NCI-H187 treated with DMSO at 0.1 percent for 48 hours (cell line): Measurements from ENCODE around the gene CSK.

Experiments used
- DNase-seq: peaks from one replicate; lab custom pipeline; 2025; lab: John Stamatoyannopoulos, UW

CSK gene

DNA sequence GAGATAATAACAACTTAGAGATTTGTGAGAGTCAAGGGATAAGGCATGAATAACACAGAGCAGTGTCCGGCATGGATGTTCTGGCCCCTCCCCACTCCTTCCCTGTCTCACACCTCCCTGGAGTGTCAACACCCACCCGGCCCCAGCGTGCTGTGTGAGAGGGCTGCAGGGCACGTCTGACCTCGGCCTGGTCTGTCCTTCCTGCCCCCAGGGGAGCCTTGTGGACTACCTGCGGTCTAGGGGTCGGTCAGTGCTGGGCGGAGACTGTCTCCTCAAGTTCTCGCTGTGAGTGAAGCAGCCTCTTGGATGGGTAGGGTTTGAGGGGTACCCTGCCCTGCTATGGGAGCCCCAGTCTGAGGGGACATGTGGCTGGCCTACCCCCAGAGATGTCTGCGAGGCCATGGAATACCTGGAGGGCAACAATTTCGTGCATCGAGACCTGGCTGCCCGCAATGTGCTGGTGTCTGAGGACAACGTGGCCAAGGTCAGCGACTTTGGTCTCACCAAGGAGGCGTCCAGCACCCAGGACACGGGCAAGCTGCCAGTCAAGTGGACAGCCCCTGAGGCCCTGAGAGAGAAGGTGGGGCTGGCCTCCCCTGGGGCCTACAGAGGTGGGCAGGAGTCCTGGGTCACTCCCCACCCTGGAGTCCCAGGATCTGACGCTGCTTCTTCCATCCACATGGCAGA, 19.6 kb downstream of the CSK start:
- DNase-seq = no peak

DNA sequence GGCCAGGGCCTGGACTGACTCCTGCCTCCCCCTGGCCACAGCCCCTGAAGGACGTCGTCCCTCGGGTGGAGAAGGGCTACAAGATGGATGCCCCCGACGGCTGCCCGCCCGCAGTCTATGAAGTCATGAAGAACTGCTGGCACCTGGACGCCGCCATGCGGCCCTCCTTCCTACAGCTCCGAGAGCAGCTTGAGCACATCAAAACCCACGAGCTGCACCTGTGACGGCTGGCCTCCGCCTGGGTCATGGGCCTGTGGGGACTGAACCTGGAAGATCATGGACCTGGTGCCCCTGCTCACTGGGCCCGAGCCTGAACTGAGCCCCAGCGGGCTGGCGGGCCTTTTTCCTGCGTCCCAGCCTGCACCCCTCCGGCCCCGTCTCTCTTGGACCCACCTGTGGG, 20.4 kb downstream of the CSK start:
- no peak for DNase-seq

DNA sequence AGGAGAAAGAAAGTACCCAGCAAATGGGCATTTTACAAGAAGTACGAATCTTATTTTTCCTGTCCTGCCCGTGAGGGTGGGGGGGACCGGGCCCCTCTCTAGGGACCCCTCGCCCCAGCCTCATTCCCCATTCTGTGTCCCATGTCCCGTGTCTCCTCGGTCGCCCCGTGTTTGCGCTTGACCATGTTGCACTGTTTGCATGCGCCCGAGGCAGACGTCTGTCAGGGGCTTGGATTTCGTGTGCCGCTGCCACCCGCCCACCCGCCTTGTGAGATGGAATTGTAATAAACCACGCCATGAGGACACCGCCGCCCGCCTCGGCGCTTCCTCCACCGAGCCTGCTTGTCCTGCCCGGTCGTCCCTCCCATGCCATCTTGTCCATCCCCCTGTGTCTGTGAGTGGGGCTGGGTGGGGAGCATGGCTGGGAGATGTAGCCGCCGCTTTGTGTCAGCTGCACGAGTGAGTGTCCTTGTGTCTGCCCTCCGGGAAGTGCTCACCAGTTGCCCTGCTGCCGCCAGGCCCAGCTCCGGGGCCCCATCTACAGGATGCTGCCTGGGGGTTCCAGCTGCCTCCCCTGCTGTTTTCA, 21.1 kb downstream of the CSK start:
- DNase-seq = no peak

DNA sequence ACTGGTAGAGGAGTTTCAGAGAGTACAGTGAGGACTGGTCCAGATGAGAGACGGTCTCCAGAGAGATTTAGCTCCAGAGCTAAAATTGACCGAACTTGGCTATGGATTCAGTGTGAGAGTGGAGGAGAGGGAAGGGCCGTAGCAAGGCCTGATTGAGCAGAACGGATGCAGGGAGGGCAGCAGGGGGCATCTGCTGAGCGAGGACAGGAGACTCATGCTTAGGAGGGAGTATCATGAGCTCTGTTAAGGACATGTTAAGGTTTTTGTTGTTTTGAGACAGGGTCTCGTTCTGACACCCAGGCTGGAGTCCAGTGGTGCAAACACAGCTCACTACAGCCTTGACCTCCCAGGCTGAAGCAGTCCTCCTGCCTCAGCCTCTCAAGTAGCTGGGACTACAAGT, 23.1 kb downstream of the CSK start:
- no peak for DNase-seq

DNA sequence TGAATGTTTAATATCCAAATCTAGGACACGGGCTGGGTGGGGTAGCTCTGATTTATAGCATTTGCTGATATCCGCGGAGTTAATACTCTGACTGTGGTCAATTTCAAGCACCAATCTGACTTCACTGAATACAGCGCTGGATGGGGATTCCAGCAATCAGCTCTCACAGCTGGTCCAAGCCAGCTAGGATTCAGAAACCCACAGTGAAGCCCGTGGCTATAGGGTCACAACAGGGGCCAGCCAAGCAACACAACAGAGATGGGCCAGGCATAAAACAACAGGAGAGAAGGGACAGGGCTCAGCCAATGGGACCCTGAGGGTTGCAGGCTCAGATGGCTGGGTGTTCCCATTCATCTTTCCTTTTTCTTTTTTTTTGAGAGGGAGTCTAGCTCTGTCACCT, 25.4 kb downstream of the CSK start:
- no peak for DNase-seq

DNA sequence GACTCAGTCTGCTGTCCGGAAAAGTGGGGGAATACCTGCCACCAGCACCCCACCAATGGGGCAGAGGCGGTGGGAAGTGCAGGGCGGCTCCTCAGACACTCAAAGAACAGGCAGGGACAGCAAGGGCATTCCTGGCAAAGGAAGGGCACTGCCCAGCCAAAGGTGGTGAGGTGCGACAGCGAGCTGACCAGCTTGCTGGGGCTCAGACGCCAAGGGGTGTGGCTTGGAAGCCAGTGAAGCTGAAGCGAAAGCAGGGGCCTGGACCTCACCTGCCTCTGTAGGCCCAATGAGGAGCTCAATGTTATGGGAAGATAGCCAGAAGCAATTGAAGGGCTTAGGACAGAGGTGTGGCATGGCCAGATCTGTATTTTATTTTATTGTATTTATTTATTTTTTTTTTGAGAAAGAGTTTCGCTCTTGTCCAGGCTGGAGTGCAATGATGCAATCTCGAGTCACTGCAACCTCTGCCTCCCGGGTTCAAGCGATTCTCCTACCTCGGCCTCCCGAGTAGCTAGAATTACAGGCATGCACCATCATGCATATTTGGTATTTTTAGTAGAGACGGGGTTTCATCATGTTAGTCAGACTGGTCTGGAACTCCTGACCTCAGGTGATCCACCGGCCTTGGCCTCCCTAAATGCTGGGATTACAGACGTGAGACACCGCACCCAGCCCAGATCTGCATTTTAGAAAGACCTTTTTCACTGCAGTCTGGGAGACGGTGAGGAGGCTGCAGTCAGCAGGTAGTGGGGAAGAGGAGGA, 26.4 kb downstream of the CSK start:
- DNase-seq = no peak

DNA sequence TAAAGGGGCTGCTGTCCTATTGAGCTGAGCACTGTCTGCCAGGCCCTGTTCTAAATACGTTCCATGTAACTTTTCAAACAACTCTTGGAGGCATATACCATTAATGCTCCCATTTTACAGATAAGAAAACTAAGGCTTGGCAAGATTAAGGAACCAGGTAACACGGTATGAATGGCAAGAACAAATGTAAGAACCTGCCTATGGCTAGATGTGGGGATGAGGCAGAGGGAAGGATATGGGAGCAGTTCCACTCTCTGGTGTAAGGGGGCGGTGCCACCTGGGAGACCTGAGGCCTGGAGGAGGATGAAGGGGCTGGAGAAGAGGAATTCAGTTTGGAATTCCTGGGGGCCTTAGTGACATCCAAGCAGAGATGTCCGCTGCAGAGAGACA, 27.0 kb downstream of the CSK start:
- DNase-seq = no peak

DNA sequence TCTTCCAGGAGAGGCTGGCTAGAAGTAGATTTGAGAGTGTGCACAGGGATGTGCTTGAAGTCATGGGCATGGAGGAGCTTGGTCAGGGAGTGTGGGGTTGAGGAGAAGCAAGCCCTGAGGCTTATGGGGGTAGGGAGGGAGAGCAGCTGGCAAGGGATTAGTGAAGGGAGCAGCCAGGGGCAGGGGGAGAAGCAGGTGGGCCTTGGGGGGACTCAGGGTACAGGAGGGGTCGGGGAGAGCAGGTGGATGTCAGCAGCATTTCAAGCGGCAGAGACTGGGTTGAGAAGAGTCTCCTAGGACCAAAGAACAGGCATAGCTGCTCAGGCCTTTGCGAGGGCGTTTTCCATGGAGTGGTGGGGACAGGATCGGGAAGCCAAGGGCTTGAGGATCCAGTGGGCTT, 27.4 kb downstream of the CSK start:
- DNase-seq = no peak

DNA sequence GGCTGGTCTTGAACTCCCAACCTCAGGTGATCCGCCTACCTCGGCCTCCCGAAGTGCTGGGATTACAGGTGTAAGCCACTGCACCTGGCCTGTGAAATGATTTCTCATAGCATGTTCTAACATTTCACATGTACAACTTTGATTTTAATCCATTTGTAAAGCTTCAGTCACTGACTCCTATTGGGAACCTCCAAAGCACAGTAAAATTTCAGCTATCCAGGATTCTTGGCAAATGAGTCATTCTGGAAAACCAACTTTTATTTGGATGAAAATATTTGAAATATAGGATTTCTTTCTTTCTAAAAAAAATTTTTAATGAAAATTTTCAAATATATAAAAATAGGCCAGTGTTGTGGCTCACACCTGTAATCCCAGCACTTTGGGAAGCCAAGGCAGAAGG, 28.1 kb downstream of the CSK start:
- no peak for DNase-seq

DNA sequence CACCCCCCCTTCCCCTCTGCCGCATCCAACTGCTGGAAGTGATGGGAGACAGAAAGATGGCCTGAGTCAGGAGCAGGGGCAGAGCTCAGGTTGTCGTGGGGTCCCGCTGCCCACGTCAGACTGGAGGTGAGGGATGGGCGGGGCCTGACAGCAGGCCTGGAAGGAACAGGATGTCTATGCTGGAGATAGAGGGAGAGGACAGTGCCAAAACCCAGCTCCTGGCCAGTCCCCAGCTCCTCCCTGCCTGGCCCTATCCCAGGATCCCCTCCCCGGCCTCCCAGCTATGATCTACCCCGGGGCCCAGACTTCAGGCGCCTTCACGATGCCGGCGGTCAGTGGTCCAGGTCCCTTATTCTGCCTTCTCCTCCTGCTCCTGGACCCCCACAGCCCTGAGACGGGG, 30.7 kb downstream of the CSK start, which contains the start of gene LMAN1L:
LMAN1L (plus strand) TSS at position 303 of the 400 bp plus-strand sequence; CDS start at position 323, 20 bp downstream.
- no peak for DNase-seq

DNA sequence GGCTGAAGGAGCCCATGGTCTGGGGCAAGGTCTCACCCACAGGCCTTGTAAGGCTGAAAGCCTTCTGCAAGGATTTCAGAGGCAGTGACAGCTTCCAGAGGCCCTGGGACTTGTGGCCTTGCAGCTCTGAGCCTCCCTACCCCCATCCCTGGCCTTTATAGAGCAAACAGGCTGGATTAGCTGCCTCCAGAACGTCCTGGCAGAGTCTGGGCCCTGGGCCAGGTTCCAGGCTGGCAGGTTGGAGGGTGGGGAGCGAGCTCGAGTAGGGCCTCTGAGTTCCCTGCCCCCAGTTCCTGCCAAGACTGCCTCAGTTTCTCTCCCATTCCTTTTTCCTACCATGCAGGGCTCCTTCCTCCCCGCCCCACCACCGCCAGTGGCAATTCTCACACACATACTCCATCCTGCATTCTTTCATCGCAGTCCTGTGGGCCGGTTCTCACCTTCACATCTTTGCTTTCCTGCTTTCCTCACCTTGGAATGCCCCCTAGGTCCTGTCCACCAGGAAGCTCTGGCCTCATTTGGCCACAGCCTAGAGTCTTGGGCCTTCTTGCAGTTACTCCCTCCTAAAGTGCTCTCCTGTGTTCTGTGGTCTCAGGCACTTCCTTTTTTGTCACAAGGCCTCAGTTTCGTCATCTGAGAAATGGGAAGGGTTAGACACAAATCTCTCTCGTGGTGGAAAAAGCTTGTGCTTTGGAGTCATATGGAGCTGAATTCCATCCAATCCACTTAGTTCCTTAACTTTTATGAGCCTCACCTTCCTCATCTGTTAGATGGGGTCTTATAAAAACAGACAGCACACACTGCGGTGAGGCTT, 33.4 kb downstream of the CSK start:
- no peak for DNase-seq

DNA sequence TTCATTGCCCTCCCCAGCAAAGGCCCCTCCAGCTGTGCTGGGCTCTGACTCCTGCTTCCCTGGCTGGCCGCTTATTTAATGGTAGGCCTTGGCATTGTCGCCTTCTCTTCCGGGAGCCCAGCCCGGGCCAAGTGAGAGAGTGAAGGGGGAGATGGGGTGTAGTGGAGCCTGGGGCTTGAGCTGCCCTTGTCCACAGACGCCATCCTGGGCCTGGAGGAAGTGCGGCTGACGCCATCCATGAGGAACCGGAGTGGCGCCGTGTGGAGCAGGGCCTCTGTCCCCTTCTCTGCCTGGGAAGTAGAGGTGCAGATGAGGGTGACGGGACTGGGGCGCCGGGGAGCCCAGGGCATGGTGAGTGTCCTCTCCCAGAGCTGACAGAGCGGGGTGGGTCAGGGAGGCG, 34.1 kb downstream of the CSK start:
- DNase-seq = no peak

DNA sequence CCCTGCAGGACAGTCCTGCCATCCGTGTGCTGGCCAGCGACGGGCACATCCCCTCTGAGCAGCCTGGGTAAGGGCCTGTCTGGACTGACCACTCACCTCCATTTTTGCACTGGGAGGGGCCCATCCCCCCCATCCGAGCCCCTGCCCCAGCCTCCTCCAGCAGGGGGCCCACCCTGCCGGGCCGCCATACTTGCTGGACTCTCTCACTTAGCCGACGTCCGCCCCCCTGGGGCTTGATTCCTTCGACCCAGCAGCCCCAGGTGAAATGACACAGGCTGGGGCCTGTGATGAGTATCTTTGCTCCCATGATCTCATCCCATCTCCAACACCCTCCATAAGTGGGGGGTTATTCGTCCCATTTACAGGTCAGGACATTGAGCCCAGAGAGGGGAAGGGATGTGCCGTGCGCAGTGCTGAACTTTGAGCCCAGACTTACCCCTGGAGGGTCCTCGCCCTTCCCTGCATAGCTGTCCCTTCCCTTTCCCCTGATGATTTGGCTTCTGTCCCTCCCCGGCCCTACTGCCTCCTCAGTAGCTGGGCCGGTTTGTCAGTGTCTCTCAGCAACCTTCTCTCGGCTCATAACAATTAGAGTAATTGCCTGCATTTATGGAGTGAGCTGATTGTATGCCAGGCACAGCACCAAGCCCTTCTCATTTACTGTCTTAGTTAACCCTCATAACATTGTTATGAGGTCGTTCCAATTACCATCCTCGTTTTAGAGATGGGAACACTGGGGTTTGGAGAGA, 34.9 kb downstream of the CSK start:
- DNase-seq = no peak

DNA sequence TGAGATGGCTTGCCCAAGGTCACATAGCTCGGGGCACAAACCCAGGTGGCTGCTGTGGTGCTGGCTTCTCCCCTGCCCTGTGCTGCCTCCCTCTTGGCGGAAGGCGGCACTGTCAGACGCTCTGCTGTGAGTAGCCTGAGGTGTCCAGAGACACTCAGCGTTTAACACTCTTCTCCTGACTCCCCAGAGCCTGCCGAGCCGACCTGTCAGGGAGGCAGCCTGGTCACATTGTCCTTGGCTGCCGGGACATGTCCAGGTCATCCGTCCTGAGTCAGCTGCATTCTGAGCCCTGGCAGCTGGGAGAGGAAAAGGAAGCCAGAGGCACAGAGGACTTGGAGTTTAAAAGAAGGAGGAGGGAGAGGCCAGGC, 35.5 kb downstream of the CSK start:
- no peak for DNase-seq

DNA sequence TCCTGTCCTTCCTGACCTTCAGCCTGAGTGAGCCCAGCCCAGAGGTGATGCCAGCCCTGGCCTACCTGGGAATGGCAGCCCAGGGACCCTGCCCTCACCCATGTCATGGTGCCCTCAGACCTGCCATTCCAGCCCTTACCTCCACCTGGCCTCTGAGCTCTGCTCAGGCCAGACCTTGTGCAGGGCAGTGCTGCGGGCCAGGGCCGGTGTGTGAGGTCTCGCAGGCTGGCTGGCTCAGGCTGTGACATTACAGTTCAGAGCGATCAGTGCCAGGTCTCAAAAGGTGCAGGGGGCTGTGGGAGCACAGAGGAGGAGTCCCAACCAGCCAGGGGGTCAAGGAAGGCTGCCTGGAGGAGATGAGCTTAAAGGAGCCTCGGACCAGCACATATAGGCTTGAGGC, 38.2 kb downstream of the CSK start:
- DNase-seq = no peak

DNA sequence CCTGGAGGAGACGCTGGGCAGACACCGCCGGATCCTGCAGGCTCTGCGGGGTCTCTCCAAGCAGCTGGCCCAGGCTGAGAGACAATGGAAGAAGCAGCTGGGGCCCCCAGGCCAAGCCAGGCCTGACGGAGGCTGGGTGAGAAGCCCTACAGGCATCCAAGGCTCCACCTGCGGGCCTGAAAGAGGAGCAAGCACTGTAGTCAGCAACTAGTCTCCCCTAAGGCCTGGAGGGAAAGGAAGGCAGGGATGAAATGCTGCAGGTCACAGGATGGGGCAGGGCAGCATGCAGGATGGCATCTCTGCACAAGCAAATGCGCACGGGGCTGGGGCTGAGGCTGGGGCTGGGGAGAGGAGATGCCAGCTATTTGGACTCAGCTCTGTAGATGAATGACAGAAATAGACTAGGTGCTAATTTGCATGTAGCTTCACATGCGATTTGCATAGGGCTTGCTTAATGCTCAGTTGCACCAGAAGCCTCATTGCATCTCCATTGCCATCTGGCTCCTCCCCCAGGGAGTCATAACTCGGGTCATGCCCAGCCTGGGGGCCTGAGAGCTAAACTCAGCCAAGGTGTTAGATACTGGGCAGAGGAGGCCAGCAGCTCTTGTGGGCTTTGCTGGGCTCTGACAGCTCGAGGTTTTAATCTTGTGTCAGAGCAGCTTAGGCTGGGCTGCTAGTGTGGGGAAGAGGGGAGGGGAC, 39.4 kb downstream of the CSK start:
- DNase-seq = no peak

DNA sequence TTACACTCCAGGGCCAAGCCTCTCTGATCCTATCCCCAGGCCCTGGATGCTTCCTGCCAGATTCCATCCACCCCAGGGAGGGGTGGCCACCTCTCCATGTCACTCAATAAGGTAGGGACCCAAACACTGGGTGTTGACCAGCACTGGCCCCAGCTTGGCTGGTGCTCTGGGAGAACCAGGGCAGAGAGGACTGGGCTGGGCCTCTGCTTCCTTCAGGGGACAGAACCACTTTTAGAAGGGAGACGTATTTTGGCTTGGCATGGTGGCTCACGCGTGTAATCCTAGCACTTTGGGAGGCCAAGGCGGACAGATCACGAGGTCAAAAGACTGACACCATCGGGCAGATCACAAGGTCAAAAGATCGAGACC, 39.9 kb downstream of the CSK start:
- no peak for DNase-seq

DNA sequence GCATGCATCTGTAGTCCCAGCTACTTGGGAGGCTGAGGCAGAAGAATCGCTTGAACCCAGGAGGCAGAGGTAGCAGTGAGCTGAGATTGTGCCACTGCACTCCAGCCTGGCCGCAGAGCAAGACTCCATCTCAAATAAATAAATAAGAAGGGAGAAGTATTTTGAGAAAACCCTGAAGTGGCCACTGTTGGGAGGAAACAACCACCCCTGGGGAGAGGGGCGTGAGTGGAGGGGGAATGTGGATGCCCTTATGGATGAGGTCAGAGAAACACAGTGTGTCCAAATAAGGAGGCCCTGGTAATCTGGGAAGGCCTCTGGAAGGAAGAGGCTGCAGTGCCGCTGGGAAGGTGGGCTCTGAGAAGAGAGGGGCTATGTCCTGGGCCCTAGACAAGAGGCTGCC, 40.4 kb downstream of the CSK start:
- DNase-seq = no peak

DNA sequence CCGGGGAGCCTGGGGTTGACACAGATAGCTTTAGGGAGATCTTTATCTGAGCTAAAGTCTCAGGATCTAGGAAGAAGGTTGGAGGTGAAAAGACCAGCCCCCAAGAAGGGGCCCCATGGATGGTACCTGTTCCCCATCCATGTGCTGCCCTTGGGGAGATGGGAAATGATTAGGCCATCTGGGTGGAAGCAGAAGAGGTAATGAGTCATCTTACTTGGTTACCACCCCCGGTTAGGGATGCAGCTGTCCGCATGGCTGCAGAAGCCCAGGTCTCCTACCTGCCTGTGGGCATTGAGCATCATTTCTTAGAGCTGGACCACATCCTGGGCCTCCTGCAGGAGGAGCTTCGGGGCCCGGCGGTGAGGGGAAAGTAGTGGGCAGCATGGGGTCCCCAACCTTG, 41.4 kb downstream of the CSK start:
- no peak for DNase-seq

DNA sequence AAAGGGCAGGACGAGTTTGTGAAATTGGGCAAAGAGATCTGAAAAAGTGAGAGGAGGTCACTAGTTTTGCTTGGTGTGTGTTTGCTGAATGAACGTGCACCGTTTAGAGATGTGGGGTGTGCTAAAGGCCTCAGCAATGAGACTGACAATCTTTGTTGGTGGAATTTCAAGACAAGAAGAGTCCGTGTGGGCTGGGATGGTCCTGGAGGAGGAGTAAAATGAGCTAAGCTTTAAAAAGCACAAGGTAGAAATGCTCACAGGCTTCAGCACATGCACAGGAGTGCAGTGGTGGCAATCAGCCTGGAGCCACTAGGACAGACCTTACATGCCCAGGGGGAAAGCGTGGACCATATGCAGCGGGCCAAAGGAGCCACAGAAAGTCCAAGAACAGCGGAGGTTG, 43.1 kb downstream of the CSK start:
- no peak for DNase-seq

DNA sequence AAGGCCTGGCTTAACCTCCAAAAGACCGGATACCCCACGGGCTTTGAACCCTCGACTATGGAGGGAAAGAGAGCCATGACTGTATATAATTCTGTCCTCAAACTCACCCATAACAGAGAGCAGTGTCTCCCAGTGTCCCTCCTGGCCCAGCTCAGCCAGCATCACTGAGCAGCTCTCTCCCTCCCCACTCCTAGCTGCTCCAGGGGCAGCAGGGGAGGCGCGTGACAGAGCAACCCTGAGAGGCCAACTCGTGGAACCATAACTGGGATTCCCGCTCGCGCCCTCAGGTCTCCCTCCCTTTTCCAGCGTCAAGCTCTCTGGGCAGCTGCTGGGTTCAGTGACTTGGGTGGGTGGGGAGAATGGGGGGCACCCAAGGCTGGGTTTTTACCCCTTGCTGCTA, 44.0 kb downstream of the CSK start:
- DNase-seq = no peak
